ENCODE results near the gene MRFAP1L1.
"Not testable (repeated sequence)": the region's sequence is repeated elsewhere in the genome, so short reads cannot be mapped to it uniquely, and the experiment has no call there.

Gene MRFAP1L1

GRCh38 chr4:6709230-6710114 is at the start of gene MRFAP1L1:
Gene MRFAP1L1 (minus strand): TSS chr4:6709865. CDS start chr4:6709629, 236 bp downstream.
- Mint-ChIP-seq H3K36me3 (peaks cover 55% of the 10 kb centered on the region), H3K4me3 (peak within 1 kb of the TSS; percentile 100), H3K27me3 (peaks cover 8% of the 10 kb centered on the region), H3K4me1 (peaks cover 60% of the 10 kb centered on the region), H3K27ac (peak within 1 kb of the TSS; percentile 98), H3K9me3 (peaks cover 5% of the 10 kb centered on the region)
- DNase-seq = peak; percentile 98
- CTCF ChIA-PET = interaction anchor here (1.4 to 7.0 kb wide), 6 partner anchors 8 to 164 kb away, joined by 3 to 56 read pairs (median 7); partner anchors contain the start of gene S100P

- H3K4me3 Mint-ChIP-seq = no peak overlapping the region
- H3K27ac Mint-ChIP-seq = no peak overlapping the region
- H3K27me3 Mint-ChIP-seq = peaks cover 31% of the 10 kb centered on the region
- H3K4me1 Mint-ChIP-seq = no peaks in the 10 kb centered on the region
- no peaks in the 10 kb centered on the region for H3K9me3 Mint-ChIP-seq
- DNase-seq = no peak
- CTCF ChIA-PET = no interaction called here
- no peaks in the 10 kb centered on the region for H3K36me3 Mint-ChIP-seq
Measured at GRCh38 chr4:6758728-6759127, 49.1 kb upstream of the MRFAP1L1 start.

- not testable (repeated sequence) for DNase-seq, H3K4me1 Mint-ChIP-seq, H3K27ac Mint-ChIP-seq, H3K9me3 Mint-ChIP-seq, H3K36me3 Mint-ChIP-seq, H3K4me3 Mint-ChIP-seq
- peaks cover 18% of the 10 kb centered on the region for H3K27me3 Mint-ChIP-seq
- CTCF ChIA-PET = interaction anchor here (0.6 kb wide), 1 partner anchor 118 kb away, joined by 3 read pairs; no protein-coding TSS in a partner anchor
Measured at GRCh38 chr4:6756345-6756744, 46.7 kb upstream of the MRFAP1L1 start.

GRCh38 chr4:6755088-6755753 is 45.6 kb upstream of the MRFAP1L1 start:
- Mint-ChIP-seq H3K4me3 (no peak overlapping the region), H3K36me3 (no peaks in the 10 kb centered on the region), H3K27me3 (peaks cover 7% of the 10 kb centered on the region), H3K4me1 (peaks cover 13% of the 10 kb centered on the region), H3K27ac (no peak overlapping the region), H3K9me3 (no peaks in the 10 kb centered on the region)
- no peak for DNase-seq
- CTCF ChIA-PET = no interaction called here

GRCh38 chr4:6754481-6755087 is 44.9 kb upstream of the MRFAP1L1 start:
- no peaks in the 10 kb centered on the region for H3K9me3 Mint-ChIP-seq
- CTCF ChIA-PET = no interaction called here
- H3K27ac Mint-ChIP-seq = no peak overlapping the region
- peaks cover 13% of the 10 kb centered on the region for H3K4me1 Mint-ChIP-seq
- H3K4me3 Mint-ChIP-seq = no peak overlapping the region
- peaks cover 7% of the 10 kb centered on the region for H3K27me3 Mint-ChIP-seq
- DNase-seq = no peak
- no peaks in the 10 kb centered on the region for H3K36me3 Mint-ChIP-seq

GRCh38 chr4:6753891-6754290 is 44.2 kb upstream of the MRFAP1L1 start:
- H3K9me3 Mint-ChIP-seq = no peaks in the 10 kb centered on the region
- CTCF ChIA-PET = no interaction called here
- no peak overlapping the region for H3K27ac Mint-ChIP-seq
- no peaks in the 10 kb centered on the region for H3K36me3 Mint-ChIP-seq
- H3K4me1 Mint-ChIP-seq = peaks cover 13% of the 10 kb centered on the region
- H3K27me3 Mint-ChIP-seq = peaks cover 6% of the 10 kb centered on the region
- DNase-seq = no peak
- no peak overlapping the region for H3K4me3 Mint-ChIP-seq

- H3K4me3 Mint-ChIP-seq = no peak overlapping the region
- peaks cover 13% of the 10 kb centered on the region for H3K4me1 Mint-ChIP-seq
- H3K9me3 Mint-ChIP-seq = no peaks in the 10 kb centered on the region
- CTCF ChIA-PET = no interaction called here
- no peaks in the 10 kb centered on the region for H3K36me3 Mint-ChIP-seq
- DNase-seq = no peak
- H3K27ac Mint-ChIP-seq = no peak overlapping the region
- H3K27me3 Mint-ChIP-seq = peaks cover 3% of the 10 kb centered on the region
Measured at GRCh38 chr4:6753103-6753560, 43.5 kb upstream of the MRFAP1L1 start.

- H3K9me3 Mint-ChIP-seq = no peaks in the 10 kb centered on the region
- H3K27me3 Mint-ChIP-seq = peaks cover 3% of the 10 kb centered on the region
- H3K4me3 Mint-ChIP-seq = no peak overlapping the region
- no peaks in the 10 kb centered on the region for H3K36me3 Mint-ChIP-seq
- no peak for DNase-seq
- H3K4me1 Mint-ChIP-seq = peaks cover 13% of the 10 kb centered on the region
- CTCF ChIA-PET = interaction anchor here (0.7 kb wide), 1 partner anchor 121 kb away, joined by 4 read pairs; no protein-coding TSS in a partner anchor
- no peak overlapping the region for H3K27ac Mint-ChIP-seq
Measured at GRCh38 chr4:6752486-6752829, 42.8 kb upstream of the MRFAP1L1 start.

- H3K4me1 Mint-ChIP-seq = peaks cover 13% of the 10 kb centered on the region
- peak overlapping the region; percentile 49 for H3K4me3 Mint-ChIP-seq
- no peaks in the 10 kb centered on the region for H3K9me3 Mint-ChIP-seq
- no peaks in the 10 kb centered on the region for H3K27me3 Mint-ChIP-seq
- peak; percentile 34 for DNase-seq
- CTCF ChIA-PET = interaction anchor here (0.7 to 1.0 kb wide), 2 partner anchors 32 to 122 kb away, joined by 4 to 5 read pairs; no protein-coding TSS in a partner anchor
- H3K36me3 Mint-ChIP-seq = no peaks in the 10 kb centered on the region
- H3K27ac Mint-ChIP-seq = peak overlapping the region; percentile 73
Measured at GRCh38 chr4:6751611-6752485, 42.2 kb upstream of the MRFAP1L1 start.

GRCh38 chr4:6750286-6751221 is 40.9 kb upstream of the MRFAP1L1 start:
- no peaks in the 10 kb centered on the region for H3K36me3 Mint-ChIP-seq
- H3K27me3 Mint-ChIP-seq = no peaks in the 10 kb centered on the region
- no peak overlapping the region for H3K4me3 Mint-ChIP-seq
- no peak for DNase-seq
- no peaks in the 10 kb centered on the region for H3K9me3 Mint-ChIP-seq
- peak overlapping the region; percentile 73 for H3K27ac Mint-ChIP-seq
- CTCF ChIA-PET = no interaction called here
- peaks cover 13% of the 10 kb centered on the region for H3K4me1 Mint-ChIP-seq

- Mint-ChIP-seq H3K27ac (no peak overlapping the region), H3K27me3 (no peaks in the 10 kb centered on the region), H3K36me3 (no peaks in the 10 kb centered on the region), H3K9me3 (no peaks in the 10 kb centered on the region), H3K4me3 (no peak overlapping the region), H3K4me1 (peaks cover 13% of the 10 kb centered on the region)
- CTCF ChIA-PET = interaction anchor here (0.7 kb wide), 1 partner anchor 22 kb away, joined by 3 read pairs; no protein-coding TSS in a partner anchor
- DNase-seq = no peak
Measured at GRCh38 chr4:6749340-6750171, 39.9 kb upstream of the MRFAP1L1 start.

- H3K36me3 Mint-ChIP-seq = no peaks in the 10 kb centered on the region
- CTCF ChIA-PET = no interaction called here
- no peaks in the 10 kb centered on the region for H3K9me3 Mint-ChIP-seq
Measured at GRCh38 chr4:6748286-6748685, 38.6 kb upstream of the MRFAP1L1 start.

More at GRCh38 chr4:6748286-6748685, 38.6 kb upstream of the MRFAP1L1 start:
- H3K27me3 Mint-ChIP-seq = peaks cover 3% of the 10 kb centered on the region
- H3K4me1 Mint-ChIP-seq = peaks cover 13% of the 10 kb centered on the region
- no peak overlapping the region for H3K4me3 Mint-ChIP-seq
- H3K27ac Mint-ChIP-seq = peak overlapping the region; percentile 70
- no peak for DNase-seq

Data from activated naive CD4-positive, alpha-beta T cell treated with anti-CD3 and anti-CD28 coated beads, Interleukin-2, amount 10 ng/mL, durations not matched to agents 7 days and 5 days (primary cell).